MM.1S (cell line): ENCODE results near the gene AGAP1.

Experiments used
- DNase-seq: peaks from one replicate; pipeline ENCODE4 v3.0.0-alpha.2; 2015
- H2AFZ ChIP-seq: fragments of 300-600 bp; sonication (generic); 2 replicates; pipeline ENCODE4 v1.6.0; 2016; ENCODE audit warnings: antibody characterized with exemption, low read length
- H3F3A ChIP-seq: fragments of 300-600 bp; sonication (generic); 2 replicates; pipeline ENCODE4 v1.6.1; 2016; ENCODE audit warnings: mild to moderate bottlenecking, antibody characterized with exemption, low read length, moderate library complexity, mixed read lengths; ENCODE audit not compliant: insufficient read depth
- H3K27ac ChIP-seq: fragments of 300-600 bp; sonication (generic); 2 replicates; pipeline ENCODE4 v1.5.1; 2016; ENCODE audit warnings: mild to moderate bottlenecking, low read length
- H3K27me3 ChIP-seq: fragments of 300-600 bp; sonication (generic); replicated peaks from 2 replicates; pipeline ENCODE4 v1.6.0; 2016; ENCODE audit warnings: low read length; ENCODE audit not compliant: insufficient read depth
- H3K36me3 ChIP-seq: fragments of 300-600 bp; sonication (generic); replicated peaks from 2 replicates; pipeline ENCODE4 v1.6.1; 2016; ENCODE audit warnings: mild to moderate bottlenecking, low read length, mixed read lengths; ENCODE audit not compliant: insufficient read depth
- H3K4me1 ChIP-seq: fragments of 300-600 bp; sonication (generic); 2 replicates; pipeline ENCODE4 v1.6.1; 2016; ENCODE audit warnings: low read length, mixed read lengths
- H3K4me2 ChIP-seq: fragments of 300-600 bp; sonication (generic); 2 replicates; pipeline ENCODE4 v1.6.0; 2016; ENCODE audit warnings: low read depth, low read length
- H3K4me3 ChIP-seq: fragments of 300-600 bp; sonication (generic); 2 replicates; pipeline ENCODE4 v1.5.1; 2016; ENCODE audit warnings: low read length, mixed read lengths
- H3K79me2 ChIP-seq: fragments of 300-600 bp; sonication (generic); 2 replicates; pipeline ENCODE4 v1.6.1; 2016; ENCODE audit warnings: mixed run types, low read length, mixed read lengths
- H3K9ac ChIP-seq: fragments of 300-600 bp; sonication (generic); 2 replicates; pipeline ENCODE4 v1.6.1; 2016; ENCODE audit warnings: low read length, mixed read lengths
- H3K9me2 ChIP-seq: fragments of 300-600 bp; sonication (generic); replicated peaks from 2 replicates; pipeline ENCODE4 v1.6.1; 2016; ENCODE audit warnings: mild to moderate bottlenecking, low read length, mixed read lengths; ENCODE audit not compliant: insufficient read depth
- H3K9me3 ChIP-seq: fragments of 300-600 bp; sonication (generic); replicated peaks from 2 replicates; pipeline ENCODE4 v1.6.1; 2016; ENCODE audit warnings: mild to moderate bottlenecking, low read length, mixed read lengths; ENCODE audit not compliant: insufficient read depth
- H4K20me1 ChIP-seq: fragments of 300-600 bp; sonication (generic); 2 replicates; pipeline ENCODE4 v1.6.1; 2016; ENCODE audit warnings: mild to moderate bottlenecking, low read length, moderate library complexity, mixed read lengths; ENCODE audit not compliant: insufficient read depth
- EZH2 ChIP-seq: fragments of 300-600 bp; sonication (generic); optimal IDR thresholded peaks from 2 replicates; pipeline ENCODE3; 2017; ENCODE audit warnings: low read depth, mild to moderate bottlenecking, antibody characterized with exemption, low read length, mixed read lengths
- EZH2phosphoT487 ChIP-seq: fragments of 300-600 bp; sonication (generic); IDR thresholded peaks from 2 replicates; pipeline ENCODE4 v1.6.1; 2018; ENCODE audit warnings: antibody characterized with exemption, low read length
- TF ChIP-seq, protein P1 (sequence below): fragments of 300-600 bp; sonication (generic); IDR thresholded peaks from 2 replicates; pipeline ENCODE4 v1.5.1; 2016; ENCODE audit warnings: antibody characterized with exemption, low read length, mixed read lengths

AGAP1 gene

DNA sequence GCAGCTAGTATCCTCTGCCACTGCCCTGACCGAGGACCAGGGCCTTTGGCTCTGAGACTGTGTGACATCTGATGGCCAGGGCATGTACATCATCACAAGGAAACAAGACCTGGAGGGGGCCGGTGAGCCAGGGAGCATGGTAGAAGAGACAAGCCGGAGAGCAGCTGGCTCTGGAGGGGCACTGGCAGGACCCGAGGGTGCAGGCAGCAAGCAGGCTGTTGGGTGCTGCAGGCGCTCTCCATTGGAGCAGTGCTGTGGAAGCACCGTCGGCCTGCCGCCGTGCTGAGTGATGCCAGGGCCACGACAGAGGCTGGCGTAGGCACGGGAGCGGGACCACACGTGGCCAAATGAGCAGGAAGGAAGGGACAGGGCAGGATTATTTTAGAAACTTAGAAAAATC, 339.1 kb downstream of the AGAP1 start:
- H3K4me1 ChIP-seq = no peaks in the 10 kb centered on the region
- H3K4me3 ChIP-seq = no peak overlapping the region
- no peaks in the 10 kb centered on the region for H3K27me3 ChIP-seq
- H3F3A ChIP-seq = no peaks in the 10 kb centered on the region
- no peaks in the 10 kb centered on the region for H3K9me2 ChIP-seq
- H3K27ac ChIP-seq = no peak overlapping the region
- H4K20me1 ChIP-seq = no peaks in the 10 kb centered on the region
- no peak for TF ChIP-seq EZH2phosphoT487
- no peak for TF ChIP-seq EZH2
- TF ChIP-seq, protein P1, sequence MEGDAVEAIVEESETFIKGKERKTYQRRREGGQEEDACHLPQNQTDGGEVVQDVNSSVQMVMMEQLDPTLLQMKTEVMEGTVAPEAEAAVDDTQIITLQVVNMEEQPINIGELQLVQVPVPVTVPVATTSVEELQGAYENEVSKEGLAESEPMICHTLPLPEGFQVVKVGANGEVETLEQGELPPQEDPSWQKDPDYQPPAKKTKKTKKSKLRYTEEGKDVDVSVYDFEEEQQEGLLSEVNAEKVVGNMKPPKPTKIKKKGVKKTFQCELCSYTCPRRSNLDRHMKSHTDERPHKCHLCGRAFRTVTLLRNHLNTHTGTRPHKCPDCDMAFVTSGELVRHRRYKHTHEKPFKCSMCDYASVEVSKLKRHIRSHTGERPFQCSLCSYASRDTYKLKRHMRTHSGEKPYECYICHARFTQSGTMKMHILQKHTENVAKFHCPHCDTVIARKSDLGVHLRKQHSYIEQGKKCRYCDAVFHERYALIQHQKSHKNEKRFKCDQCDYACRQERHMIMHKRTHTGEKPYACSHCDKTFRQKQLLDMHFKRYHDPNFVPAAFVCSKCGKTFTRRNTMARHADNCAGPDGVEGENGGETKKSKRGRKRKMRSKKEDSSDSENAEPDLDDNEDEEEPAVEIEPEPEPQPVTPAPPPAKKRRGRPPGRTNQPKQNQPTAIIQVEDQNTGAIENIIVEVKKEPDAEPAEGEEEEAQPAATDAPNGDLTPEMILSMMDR = no peak
- H3K4me2 ChIP-seq = no peak overlapping the region
- H3K79me2 ChIP-seq = no peaks in the 10 kb centered on the region
- DNase-seq = no peak
- no peaks in the 10 kb centered on the region for H3K36me3 ChIP-seq
- H3K9ac ChIP-seq = no peak overlapping the region
- H3K9me3 ChIP-seq = no peaks in the 10 kb centered on the region
- H2AFZ ChIP-seq = no peak overlapping the region

DNA sequence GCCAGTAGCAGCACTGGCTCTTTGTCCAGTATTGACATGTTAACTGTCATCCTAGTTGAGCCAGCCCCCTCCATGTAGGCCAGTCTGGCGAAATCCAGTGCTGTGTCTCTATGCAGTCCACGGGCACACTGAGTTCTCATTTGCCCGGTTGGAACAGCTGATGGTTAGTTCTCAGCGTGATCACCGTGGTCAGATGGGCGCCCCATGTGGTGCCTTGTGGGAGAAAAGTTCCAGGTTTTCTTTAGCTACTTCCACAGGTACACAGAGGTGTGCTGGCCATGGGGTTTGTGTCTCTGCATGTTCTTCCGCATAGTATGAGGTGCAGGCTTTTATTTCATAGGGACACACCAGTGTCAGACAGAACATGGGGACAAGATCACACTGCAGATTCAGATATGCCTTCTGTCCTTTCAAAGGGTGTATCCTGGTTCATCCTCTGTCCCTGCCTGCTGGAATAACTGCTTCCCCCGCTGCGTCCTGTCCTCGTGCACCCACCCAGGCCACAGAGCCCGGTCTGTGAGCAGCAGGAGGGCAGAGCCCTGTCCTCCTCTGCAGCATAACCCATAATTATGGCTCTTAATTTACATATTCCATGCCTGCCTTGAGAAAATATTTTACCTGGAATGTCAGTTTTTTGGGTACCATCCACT, 340.3 kb downstream of the AGAP1 start:
- Histone ChIP-seq H3K27me3 (no peaks in the 10 kb centered on the region), H3K9ac (no peak overlapping the region), H4K20me1 (no peaks in the 10 kb centered on the region), H3K27ac (no peak overlapping the region), H3K4me3 (no peak overlapping the region), H3K9me3 (no peaks in the 10 kb centered on the region), H3F3A (no peaks in the 10 kb centered on the region), H3K36me3 (no peaks in the 10 kb centered on the region), H2AFZ (no peak overlapping the region), H3K79me2 (no peaks in the 10 kb centered on the region), H3K9me2 (no peaks in the 10 kb centered on the region), H3K4me1 (no peaks in the 10 kb centered on the region), H3K4me2 (no peak overlapping the region)
- TF ChIP-seq, protein P1 = no peak
- TF ChIP-seq EZH2 (no peak), EZH2phosphoT487 (no peak)
- no peak for DNase-seq

DNA sequence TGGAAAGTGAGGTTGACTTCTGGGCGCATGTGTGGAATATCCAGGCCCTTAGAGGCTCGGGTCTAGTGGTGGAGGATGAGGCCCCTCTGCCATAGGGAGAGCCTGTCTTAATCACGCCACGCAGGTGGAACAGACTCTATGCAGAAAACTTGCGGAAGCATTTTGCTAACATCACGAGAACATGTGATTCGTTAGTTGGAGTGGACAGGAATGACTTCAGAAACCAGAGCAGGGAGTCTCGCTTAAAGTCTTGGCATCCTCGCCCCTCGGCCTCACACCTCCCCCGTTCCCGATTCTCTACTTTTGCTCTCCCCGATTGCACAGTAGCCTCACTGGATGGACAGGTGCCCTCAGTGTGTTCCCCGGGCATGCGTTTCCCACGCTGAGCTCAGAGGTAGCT, 340.9 kb downstream of the AGAP1 start:
- no peak overlapping the region for H3K9ac ChIP-seq
- no peaks in the 10 kb centered on the region for H3K9me2 ChIP-seq
- H3K9me3 ChIP-seq = no peaks in the 10 kb centered on the region
- no peak overlapping the region for H3K4me3 ChIP-seq
- no peaks in the 10 kb centered on the region for H3K79me2 ChIP-seq
- H3K27me3 ChIP-seq = no peaks in the 10 kb centered on the region
- no peak overlapping the region for H2AFZ ChIP-seq
- H3K4me2 ChIP-seq = no peak overlapping the region
- H3K36me3 ChIP-seq = no peaks in the 10 kb centered on the region
- TF ChIP-seq EZH2phosphoT487 = no peak
- TF ChIP-seq, protein P1 = no peak
- TF ChIP-seq EZH2 = no peak
- H4K20me1 ChIP-seq = no peaks in the 10 kb centered on the region
- no peak for DNase-seq
- H3F3A ChIP-seq = no peaks in the 10 kb centered on the region
- no peak overlapping the region for H3K27ac ChIP-seq
- no peaks in the 10 kb centered on the region for H3K4me1 ChIP-seq
